GM18511 (cell line): ENCODE measurements around the gene RXFP4.
"Not testable (repeated sequence)": the region's sequence is repeated elsewhere in the genome, so short reads cannot be mapped to it uniquely, and the experiment has no call there.

ENCODE experiments used
- ATAC-seq: cut with Tn5 transposase; IDR thresholded peaks from one replicate; pipeline ENCODE4 v1.9.1; 2021; ENCODE audit warnings: mild to moderate bottlenecking, moderate library complexity; ENCODE audit not compliant: unreplicated experiment

RXFP4 gene

DNA sequence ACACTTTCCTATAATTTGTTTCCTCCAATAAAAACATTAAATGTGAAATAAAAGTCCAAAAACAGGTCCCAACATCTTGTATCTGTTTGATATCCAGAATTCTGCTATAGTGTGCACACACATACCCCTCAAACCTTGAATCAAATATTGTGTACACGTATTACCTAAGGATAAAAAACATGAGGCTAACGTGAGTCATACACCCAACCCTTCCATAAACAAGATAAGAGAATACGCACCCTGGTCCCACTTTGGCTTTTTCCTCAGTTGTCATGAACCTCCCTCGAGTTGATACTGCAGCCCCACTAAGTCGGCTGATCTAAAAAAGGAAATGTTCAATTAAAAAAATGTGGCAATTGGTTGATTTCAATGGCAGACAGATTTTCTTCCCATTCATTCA is 12.4 kb upstream of the RXFP4 start:
- ATAC-seq = no peak

DNA sequence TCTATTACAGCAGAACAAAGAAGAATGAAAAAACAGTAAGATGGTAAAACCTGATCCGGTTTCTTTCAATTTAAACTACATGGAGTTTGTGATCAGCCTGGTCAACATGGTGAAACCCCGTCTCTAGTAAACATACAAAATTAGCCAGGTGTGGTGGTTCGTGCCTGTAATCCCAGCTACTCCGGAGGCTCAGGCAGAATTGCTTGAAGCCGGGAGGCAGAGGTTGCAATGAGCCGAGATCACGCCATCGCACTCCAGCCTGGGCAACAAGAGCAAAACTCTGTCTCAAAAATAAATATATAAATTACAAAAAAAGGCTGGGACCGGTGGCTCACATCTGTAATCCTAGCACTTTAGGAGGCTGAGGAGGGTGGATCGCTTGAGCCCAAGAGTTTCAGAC is 10.7 kb upstream of the RXFP4 start:
- ATAC-seq = not testable (repeated sequence)

DNA sequence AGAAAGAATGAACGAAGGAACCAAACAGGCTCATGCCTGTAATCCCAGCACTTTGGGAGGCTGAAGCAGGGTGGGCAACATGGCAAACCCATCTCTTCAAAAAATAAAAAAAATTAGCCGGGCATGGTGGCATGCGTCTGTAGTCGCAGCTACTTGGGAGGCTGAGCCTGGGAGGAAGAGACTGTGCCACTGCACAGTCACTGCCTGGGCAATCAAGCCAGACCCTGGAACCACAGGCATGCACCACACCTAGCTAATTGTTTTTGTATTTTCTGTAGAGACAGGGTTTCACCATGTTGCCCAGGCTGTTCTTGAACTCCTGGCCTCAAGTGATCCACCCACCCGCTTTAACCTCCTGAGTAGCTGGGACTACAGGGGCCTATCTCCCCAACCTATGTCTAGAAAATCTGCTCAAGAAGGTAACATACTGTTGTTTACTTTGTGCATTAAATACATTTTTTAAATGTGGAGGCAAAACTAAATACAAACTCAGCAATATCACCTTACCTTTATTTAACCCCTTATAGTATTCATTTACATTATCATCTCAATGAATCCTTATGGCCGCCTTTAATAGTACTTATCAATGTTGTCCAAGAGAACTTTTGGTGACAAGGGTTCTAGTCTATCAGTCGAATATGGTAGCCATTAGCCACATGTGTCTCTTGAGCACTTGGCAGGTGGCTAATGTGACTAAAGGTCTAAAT is 10.0 kb upstream of the RXFP4 start:
- ATAC-seq = no peak

DNA sequence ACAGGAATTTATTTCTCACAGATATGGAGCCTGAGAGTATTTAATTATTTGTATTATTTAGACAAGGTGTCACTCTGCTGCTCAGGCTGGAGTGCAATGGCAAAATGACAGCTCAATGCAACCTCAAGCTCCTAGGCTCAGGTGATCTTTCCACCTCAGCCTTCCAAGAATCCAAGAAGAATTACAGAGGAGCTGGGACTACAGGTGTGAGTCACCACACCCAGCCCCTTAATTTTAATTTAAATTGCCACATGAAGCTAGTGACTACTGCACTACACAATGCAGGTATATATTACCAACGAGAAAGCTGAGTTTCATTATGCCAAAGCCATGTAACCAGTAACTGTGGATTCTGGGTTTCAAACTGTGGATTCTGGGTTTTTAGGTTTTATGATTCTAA is 9.4 kb upstream of the RXFP4 start:
- no peak for ATAC-seq

DNA sequence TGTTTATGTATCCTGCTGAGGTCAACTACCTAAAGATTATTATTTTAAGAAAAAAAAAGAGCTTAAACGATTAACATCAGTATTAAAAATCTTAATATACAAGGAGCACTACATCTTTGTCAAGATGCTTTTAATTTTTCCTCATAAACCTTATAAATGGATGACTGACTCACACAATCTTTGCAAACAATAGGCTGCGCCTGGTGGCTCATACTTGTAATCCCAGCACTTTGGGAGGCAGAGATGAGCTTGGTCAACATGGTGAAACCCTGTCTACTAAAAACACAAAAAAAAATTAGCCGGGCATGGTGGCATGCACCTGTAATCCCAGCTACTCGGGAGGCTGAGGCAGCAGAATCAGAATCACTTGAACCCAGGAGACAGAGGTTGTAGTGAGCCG is 9.0 kb upstream of the RXFP4 start:
- no peak for ATAC-seq

DNA sequence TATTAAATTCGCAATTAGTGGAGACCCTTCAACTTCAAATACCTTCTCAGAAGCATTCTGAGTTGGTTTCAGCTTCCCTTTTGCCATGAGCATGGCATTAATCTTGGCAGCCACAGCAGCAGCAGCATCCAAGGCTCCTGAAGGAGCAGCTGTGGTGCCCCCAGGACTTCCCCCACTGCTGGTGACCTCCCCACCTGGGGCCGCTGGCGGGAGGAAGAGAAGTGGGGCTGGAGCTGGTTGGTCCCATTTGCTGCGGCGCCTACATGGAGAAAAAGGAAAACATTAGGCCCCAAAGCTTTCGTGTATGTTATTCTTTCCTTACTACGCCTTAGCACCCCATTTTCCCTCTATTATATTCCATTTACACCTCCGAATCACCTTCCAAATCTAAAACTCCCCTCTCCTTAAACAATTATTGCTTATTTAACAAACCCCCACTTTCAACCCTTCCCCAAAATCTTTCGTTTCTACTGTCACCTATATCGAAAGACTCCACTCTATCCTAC is 7.8 kb upstream of the RXFP4 start:
- no peak for ATAC-seq

DNA sequence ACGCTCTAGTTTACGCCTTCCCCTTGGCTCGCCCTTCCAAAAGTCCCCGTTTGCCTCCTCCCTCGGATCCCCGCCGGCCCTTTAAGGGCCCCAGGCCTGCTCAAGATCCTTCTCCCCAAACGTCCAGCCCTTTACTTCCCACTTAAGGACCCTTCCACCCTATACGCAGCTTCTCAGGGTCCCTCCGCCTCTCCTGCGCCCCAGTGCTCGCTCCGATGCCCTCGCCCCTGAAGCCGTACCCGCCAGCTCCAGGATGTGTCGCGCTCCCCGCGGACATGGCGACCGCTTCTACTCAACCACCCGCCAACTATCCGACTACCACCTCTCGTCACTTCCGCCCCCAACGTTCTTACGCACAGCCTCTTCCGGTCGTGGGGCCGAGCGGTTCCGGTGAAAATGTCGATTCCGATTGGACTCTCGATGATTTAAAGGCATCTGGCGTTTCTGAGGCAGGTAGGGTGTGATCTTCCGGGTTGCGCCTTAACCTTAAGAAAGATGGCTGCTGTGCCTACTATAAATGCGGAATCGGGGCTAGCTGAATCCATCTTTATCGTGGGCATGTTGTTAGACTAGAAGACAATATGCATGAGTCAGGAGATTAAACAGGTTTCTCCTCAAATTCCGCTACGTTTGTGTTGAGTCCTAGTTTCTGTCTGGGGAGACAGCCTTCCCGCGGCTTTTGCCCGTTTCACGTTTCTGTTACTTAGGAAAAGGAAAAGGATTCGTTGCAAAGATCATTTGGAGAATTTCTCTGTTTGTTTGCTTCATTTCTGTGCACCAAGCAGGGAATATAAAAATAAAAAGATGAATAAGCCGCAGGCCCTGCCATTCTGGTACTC is 7.1 kb upstream of the RXFP4 start, which contains the start of gene KHDC4:
TSS of gene KHDC4 (minus strand) at position 317 of the 839 bp plus-strand sequence. CDS start at position 277, 40 bp downstream.
- peak; percentile 97 for ATAC-seq

DNA sequence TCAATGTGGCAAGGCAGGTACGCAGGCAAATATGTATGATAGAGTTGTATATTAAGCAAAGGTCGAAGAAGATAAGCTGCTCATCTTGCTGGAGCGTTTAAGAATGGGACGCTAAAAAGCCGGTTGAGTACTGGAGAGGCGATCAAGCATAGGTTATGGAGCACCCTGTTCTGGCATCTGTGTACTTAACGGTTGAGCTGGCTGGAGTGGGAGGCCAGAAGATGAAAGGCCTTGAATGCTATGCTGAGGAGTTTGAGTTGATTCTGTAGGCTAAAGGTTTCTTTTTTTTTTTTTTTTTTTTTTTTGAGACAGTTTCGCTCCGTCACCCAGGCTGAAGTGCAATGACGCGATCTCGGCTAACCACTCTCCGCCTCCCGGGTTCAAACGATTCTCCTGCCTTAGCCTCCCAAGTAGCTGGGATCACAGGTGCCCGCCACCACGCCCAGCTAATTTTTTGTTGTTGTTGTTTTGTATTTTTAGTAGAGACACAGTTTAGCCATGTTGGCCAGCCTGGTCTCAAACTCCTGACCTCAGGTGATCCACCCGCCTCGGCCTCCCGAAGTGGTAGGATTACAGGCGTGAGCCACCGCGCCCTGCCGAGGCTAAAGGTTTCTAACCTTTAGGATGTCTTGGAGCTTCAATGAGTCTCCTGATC is 6.4 kb upstream of the RXFP4 start:
- no peak for ATAC-seq

DNA sequence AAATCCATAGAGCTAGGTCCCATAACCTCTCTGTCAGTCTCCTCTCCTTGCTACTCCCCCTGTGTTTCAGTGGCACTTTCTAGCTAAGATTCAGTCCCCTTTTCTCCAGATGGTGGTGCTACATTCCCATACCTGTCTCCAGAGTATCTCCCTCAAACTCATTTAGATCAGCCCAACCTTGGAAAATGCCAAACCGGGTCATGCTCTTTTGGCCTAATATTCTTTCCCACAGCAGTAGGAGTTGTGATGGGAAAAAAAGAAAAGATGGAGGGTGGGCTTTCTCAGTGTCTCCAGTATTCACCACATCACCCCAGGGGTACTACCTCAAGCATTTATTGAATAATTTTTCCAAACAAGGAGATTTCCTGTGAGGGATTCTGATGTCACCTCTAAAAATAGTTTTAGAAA is 3.2 kb upstream of the RXFP4 start:
- no peak for ATAC-seq

DNA sequence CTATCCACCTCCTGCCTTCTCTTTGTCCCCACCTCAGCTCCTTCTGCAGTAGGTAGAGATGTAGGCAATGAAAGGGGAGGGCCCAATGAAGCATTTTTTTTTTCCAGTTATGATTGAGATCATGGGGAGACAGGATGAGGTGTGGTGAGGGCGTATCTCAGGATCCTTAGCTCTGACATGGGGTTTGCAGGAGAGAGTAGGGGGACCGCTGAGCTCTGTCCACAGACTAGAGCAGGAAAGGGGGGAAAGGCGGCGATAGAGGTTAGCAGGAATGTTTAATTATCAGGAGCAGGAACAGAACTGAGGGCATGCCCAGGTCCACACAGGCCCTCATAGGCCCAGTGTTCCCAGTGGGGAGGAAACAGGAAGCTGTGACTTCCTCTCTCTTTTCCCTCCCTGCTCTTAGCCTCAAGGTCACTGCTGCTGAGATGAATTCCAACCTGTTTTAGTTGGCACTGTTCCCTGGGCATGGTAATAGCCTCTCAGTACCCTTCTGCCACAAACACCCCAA is 901 bp upstream of the RXFP4 start:
- ATAC-seq = no peak

DNA sequence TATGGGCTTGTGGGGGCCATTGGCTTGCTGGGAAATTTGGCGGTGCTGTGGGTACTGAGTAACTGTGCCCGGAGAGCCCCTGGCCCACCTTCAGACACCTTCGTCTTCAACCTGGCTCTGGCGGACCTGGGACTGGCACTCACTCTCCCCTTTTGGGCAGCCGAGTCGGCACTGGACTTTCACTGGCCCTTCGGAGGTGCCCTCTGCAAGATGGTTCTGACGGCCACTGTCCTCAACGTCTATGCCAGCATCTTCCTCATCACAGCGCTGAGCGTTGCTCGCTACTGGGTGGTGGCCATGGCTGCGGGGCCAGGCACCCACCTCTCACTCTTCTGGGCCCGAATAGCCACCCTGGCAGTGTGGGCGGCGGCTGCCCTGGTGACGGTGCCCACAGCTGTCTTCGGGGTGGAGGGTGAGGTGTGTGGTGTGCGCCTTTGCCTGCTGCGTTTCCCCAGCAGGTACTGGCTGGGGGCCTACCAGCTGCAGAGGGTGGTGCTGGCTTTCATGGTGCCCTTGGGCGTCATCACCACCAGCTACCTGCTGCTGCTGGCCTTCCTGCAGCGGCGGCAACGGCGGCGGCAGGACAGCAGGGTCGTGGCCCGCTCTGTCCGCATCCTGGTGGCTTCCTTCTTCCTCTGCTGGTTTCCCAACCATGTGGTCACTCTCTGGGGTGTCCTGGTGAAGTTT is 550 bp downstream of the RXFP4 start:
- ATAC-seq = no peak

DNA sequence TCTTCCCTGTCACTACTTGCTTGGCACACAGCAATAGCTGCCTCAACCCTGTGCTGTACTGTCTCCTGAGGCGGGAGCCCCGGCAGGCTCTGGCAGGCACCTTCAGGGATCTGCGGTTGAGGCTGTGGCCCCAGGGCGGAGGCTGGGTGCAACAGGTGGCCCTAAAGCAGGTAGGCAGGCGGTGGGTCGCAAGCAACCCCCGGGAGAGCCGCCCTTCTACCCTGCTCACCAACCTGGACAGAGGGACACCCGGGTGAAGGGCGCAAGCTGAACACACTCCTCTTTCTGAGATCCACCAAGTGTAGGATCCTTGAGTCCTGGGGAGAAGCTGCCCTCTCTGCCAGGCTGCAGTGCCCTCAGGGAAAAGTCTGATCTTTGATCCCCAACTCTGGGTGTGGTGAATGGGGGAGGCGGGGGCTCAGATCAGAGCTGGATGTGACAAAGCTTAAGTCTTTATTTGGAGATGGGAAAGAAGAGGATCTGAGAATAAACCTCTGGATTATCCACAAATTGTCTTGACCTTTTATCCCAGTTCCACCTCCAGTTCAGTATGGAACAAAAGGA is 1.2 kb downstream of the RXFP4 start:
- no peak for ATAC-seq

DNA sequence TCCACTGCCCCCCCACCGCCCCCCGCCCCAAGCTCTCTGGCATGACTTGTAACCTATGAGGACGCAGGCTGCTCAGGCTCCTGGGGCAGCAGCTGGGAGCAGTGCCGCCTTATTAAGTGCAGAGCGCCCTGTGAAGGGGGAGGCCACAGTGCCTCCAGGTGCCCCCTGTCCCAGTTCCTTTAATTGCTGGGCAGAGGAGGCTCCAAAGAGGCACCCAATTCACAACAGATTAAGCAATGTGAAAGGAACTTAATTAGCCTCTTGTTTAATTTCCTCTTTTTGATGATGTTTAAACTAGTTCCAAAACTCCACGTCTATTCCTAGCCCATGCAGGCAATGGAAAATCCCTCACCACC is 3.0 kb downstream of the RXFP4 start:
- ATAC-seq = no peak

DNA sequence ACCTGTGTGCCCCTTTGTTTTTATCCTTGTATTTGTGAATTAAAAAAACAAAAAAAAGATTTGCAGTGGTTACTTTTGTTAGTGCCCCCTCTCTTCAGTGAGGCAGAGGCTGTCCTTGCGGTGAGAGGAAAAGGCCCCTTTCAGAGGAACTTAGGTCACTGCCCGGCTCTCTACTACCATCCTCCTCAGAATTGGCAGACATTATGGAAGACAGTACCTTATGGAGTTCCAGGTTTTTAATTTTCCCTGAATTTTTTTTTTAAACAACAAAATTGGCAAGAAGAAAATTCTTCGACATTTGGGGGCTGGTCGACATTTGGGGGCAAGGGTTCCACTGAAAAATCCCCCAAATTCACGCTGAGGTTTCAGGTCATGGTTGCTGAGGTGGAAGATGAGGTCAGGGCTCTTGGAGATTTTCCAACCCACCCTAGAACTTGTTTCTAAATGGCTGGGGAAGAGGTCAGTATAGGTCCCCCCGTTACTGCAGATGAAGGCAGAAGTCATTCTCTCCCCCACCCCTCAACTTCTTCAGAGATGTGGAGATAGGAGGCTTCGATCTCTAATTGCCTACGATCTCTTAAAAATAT is 5.3 kb downstream of the RXFP4 start:
- peak; percentile 23 for ATAC-seq

DNA sequence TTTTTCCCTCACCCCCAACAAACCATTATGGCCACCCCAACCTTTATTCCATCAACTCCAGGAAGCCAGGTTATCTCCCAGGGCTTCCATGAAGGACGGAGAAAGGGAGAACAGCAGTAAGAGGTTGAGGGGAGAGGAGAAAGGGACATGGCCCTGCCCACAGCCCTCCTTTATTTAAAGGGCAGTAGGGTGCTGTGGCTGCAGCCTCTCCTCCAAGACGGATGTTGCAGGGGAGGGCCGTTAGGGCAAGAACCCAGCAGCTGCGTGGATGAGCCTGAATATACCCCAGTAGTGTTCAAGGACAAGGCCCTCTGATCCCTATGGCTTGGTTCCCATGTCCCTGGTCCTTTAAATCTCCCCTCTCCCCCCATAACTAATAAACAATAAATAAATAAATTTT is 5.9 kb downstream of the RXFP4 start:
- no peak for ATAC-seq

DNA sequence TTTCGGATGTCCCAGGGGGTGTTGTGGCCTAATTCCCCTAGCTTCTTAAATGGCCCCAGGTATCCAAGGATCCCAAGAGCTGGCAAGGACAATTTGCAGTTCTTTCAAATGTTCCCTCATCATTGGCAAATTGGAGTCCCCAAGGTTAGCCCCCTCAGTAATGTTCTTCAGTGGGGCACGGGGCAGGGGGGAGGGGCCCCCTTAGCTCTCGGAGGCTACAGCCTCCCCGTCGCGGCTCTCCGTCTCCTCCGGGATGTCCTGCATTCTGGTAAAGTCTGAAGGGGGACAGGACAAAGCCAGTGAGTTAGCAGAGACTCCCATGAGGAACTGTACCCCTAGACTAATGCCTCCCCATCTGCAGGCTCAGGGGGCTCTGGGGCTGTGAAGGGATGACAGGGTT is 6.3 kb downstream of the RXFP4 start:
- no peak for ATAC-seq

DNA sequence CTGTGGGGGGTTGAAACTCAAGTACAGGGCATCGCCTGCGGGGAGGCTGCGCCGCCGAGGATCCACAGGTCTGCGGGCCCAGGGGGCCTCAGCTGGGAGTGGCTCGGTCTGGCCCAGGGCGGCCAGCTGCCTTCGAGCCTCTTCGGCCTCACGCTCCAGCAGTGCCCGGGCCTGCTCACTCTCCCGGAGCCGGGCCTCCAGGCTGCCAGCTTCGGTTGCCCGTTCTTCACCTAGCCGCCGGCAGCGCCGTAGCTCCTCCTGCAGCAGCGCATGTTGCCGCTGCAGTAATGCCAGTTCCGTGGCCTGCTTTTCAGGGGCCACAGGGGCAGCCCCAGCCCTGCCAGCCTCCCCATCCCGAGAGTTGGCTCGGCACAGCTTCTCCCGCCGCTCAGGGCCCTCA is 9.4 kb downstream of the RXFP4 start:
- ATAC-seq = no peak

DNA sequence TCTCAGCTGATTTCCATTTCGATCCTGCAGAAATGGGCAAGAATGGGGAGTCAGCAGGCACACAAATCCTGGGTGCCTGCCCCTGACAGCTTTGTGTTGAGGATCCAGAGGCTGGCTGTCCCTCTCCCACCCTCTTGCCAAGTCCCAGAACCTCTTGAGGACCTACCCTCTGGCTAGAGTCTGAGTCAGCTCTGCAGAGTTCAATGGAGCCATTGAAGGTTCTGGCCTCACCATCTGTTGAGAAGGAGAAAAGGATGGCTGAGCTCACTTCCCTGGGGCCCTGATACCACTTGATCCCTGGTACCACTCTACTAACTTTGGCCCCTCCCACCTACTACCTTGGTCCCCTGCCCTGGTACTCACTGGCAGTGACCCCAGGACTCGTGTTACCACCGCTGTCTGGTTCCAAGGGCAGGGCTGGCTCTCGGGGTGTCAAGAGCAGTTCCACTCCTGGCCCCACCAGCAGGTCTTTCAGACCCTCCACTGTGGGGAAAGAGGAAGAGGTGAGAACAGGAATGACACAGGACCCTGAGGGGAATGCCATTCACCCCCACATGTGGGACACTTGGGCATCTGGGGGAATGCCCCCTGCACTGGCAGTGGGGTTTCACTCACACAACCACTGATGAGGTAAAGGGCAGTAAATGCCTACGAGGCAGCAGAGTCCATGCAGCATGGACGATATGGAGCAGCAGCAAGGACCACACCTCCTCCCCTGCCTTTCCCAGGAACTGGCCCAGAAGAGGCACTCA is 10.5 kb downstream of the RXFP4 start:
- ATAC-seq = no peak

DNA sequence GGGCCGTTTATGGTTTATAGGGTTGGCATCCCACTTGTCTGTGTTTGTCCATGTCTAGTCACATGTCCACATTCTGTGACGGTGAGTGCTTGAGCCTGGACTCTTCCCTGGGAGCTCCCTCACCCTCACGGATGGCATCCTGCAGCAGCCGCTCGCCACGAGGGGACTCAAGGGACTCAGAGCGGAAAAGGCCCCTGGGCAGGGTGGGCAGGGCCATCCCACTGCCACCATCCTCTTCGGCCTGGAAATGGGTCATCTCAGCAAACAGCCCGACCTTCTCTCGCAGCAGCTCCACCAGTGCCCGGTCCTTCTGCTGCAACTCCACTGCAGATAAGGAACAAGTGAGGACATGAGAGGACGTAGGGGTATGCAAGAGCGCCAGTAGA is 11.1 kb downstream of the RXFP4 start:
- no peak for ATAC-seq

DNA sequence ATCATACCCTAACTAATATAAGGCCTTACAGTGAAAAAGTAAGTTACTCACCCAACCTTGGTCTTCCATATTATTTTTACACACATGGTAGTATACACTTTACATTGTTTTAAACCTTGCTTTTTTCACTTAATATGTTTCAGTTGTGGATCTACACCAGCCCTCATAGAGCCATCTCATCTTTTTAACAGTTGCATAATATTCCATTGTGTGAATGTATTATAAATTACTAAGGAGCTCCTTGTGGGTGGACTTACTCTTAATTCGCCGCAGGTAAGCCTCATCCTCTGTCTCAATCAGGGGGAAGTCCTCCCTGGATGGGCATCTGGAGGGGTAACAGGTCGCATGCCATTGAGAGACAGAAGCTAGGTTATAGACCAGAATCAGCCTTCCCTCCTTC is 13.2 kb downstream of the RXFP4 start:
- ATAC-seq = no peak
